OCI-LY1 (cell line): Measurements from ENCODE around the gene RNF40.

ENCODE experiments used
- CTCF ChIP-seq: fragments of 200-600 bp; sonication (generic), shearing (Covaris generic); IDR thresholded peaks from 2 replicates; pipeline ENCODE4 v1.5.1; 2017; ENCODE audit warnings: mild to moderate bottlenecking, antibody characterized with exemption, low read length, moderate library complexity, mixed read lengths
- EZH2 ChIP-seq: fragments of 200-600 bp; sonication (generic), shearing (Covaris generic); IDR thresholded peaks from 2 replicates; pipeline ENCODE4 v1.8.0; 2017; ENCODE audit warnings: borderline replicate concordance, mixed run types, mild to moderate bottlenecking, antibody characterized with exemption, low read length, moderate library complexity, mixed read lengths

GRCh38 chr16:30753596-30753995 lies 8.5 kb upstream of the RNF40 start:
- TF ChIP-seq CTCF (no peak), EZH2 (no peak)
